ENCODE data around the gene IL10RA. TPM values are rescaled to one million over a fixed set of nuclear protein-coding genes. Genes with fewer than 3 reads are reported as not detected.

IL10RA gene
- total and polyA plus RNA-seq, 8 donors: 0.60 to 15.5 (median 2.7) TPM

- no peak overlapping the region for H3K27ac ChIP-seq
- no peak for FAIRE-seq
- intact Hi-C loops (cut with DNase I): no loop called here
- 89 to 94% methylated on average over 5 of the region's 5 CpGs for WGBS, 2 donors
- no peak for TF ChIP-seq CTCF (IDR thresholded peaks at IDR 0.05)
- no peak overlapping the region for H3K4me3 ChIP-seq
- no peaks in the 10 kb centered on the region for H3K27me3 ChIP-seq
- H3K9me3 ChIP-seq: no peaks in the 10 kb centered on the region
- no peaks in the 10 kb centered on the region for H3K36me3 ChIP-seq
- DNase-seq: no peak
- ATAC-seq: no peak
- H3K4me1 ChIP-seq: peaks cover 0 to 5% (median 0%) of the 10 kb centered on the region in 3 donors
Observed at GRCh38 chr11:117969160-117969991, 16.8 kb upstream of the IL10RA start.

- FAIRE-seq (no peak), DNase-seq (no peak), ATAC-seq (peak in 3 of 4 donors; percentile 72 to 83 (median 80))
- intact Hi-C loops (cut with DNase I): no loop called here
- Histone ChIP-seq H3K36me3 (no peaks in the 10 kb centered on the region), H3K4me1 (peaks cover 0 to 5% (median 0%) of the 10 kb centered on the region in 3 donors), H3K27me3 (no peaks in the 10 kb centered on the region), H3K27ac (no peak overlapping the region), H3K9me3 (no peaks in the 10 kb centered on the region), H3K4me3 (no peak overlapping the region)
- WGBS, 2 donors: 83 to 85% methylated on average over 4 of the region's 4 CpGs
- no peak for TF ChIP-seq CTCF (IDR thresholded peaks at IDR 0.05)
Observed at GRCh38 chr11:117970400-117971024, 15.7 kb upstream of the IL10RA start.

- no peak for TF ChIP-seq CTCF (IDR thresholded peaks at IDR 0.05)
- Histone ChIP-seq H3K27me3 (no peaks in the 10 kb centered on the region), H3K36me3 (no peaks in the 10 kb centered on the region), H3K9me3 (no peaks in the 10 kb centered on the region), H3K4me1 (peaks cover 0 to 5% (median 0%) of the 10 kb centered on the region in 3 donors), H3K4me3 (no peak overlapping the region), H3K27ac (no peak overlapping the region)
- WGBS, 2 donors: 89 to 91% methylated on average over 10 of the region's 10 CpGs
- no peak for FAIRE-seq
- no peak for ATAC-seq
- no peak for DNase-seq
- intact Hi-C loops (cut with DNase I): no loop called here
Observed at GRCh38 chr11:117972044-117972443, 14.2 kb upstream of the IL10RA start.

- DNase-seq: no peak
- FAIRE-seq: no peak
- Histone ChIP-seq H3K36me3 (no peaks in the 10 kb centered on the region), H3K4me3 (no peak overlapping the region), H3K27ac (no peak overlapping the region), H3K9me3 (no peaks in the 10 kb centered on the region), H3K4me1 (peaks cover 0 to 5% (median 0%) of the 10 kb centered on the region in 3 donors), H3K27me3 (no peaks in the 10 kb centered on the region)
- peak; percentile 28 to 78 (median 46) for ATAC-seq
- TF ChIP-seq CTCF (IDR thresholded peaks at IDR 0.05): no peak
- intact Hi-C loops (cut with DNase I): no loop called here
- 11 to 21% methylated on average over 9 of the region's 9 CpGs for WGBS, 2 donors
Observed at GRCh38 chr11:117972629-117973502, 13.3 kb upstream of the IL10RA start.

All from pancreas (tissue), 10 donors.